Stomach (tissue), 4 donors: Measurements from ENCODE around the gene ZNF892.
A peak's percentile ranks its signal among the peaks of the same experiment; 100 is the strongest.

Source experiments
- POLR2A ChIP-seq, 4 donors: fragments of 450-650 bp; IDR thresholded peaks; one replicate each; pipeline ENCODE4 v1.6.1; 2016; ENCODE audit warnings: antibody characterized with exemption in 4 of 4, control low read depth in 2 of 4, mild to moderate bottlenecking in 1 of 4, moderate library complexity in 1 of 4
- POLR2AphosphoS5 ChIP-seq, 3 donors: sonication (generic); formaldehyde crosslinking; IDR thresholded peaks; one replicate each; pipeline ENCODE4 v1.6.1; 2016; ENCODE audit warnings: antibody characterized with exemption in 3 of 3
- TF ChIP-seq, protein P1 (sequence below), 7 experiments: fragments of 450-650 bp in 4 of 7; fragments of 200-600 bp in 3 of 7; sonication (generic) in 3 of 7; IDR thresholded peaks; one replicate each; pipeline ENCODE4 v1.5.1; 2016 to 2019; ENCODE audit warnings: antibody characterized with exemption in 7 of 7, control low read depth in 2 of 7, mild to moderate bottlenecking in 1 of 7

DNA sequence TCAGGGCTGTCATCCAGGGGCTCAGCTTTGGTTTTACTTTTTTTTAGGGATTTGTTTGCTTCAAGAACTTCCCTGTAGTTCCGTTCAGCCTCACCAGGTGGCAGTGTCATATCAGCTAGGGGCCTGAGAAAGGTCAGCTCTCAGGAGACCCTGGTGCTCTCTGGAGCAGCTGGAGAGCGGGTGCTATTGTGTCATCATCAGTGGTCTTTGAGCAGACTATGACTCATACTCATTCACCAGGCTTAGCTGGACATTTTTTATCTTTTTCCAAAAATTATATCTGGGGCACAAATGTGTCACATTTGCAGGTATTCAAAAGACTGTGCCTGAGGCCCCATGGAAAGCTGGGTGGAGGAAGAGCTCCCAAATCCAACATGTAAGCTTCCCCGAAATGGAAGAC lies 24.4 kb downstream of the ZNF892 start:
- TF ChIP-seq, protein P1, sequence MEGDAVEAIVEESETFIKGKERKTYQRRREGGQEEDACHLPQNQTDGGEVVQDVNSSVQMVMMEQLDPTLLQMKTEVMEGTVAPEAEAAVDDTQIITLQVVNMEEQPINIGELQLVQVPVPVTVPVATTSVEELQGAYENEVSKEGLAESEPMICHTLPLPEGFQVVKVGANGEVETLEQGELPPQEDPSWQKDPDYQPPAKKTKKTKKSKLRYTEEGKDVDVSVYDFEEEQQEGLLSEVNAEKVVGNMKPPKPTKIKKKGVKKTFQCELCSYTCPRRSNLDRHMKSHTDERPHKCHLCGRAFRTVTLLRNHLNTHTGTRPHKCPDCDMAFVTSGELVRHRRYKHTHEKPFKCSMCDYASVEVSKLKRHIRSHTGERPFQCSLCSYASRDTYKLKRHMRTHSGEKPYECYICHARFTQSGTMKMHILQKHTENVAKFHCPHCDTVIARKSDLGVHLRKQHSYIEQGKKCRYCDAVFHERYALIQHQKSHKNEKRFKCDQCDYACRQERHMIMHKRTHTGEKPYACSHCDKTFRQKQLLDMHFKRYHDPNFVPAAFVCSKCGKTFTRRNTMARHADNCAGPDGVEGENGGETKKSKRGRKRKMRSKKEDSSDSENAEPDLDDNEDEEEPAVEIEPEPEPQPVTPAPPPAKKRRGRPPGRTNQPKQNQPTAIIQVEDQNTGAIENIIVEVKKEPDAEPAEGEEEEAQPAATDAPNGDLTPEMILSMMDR (IDR thresholded peaks at IDR 0.05): peak in 5 of 7 experiments; percentile 47 to 85 (median 72)
- no peak for TF ChIP-seq POLR2A (IDR thresholded peaks at IDR 0.05)
- TF ChIP-seq POLR2AphosphoS5 (IDR thresholded peaks at IDR 0.05): no peak
